ENCODE results near the gene CTXN1. TPM values are rescaled to one million over a fixed set of nuclear protein-coding genes. Genes with fewer than 3 reads are reported as not detected.

The CTXN1 gene
- total RNA-seq, 1 donor from 2014 or later: 55.9 TPM

DNA sequence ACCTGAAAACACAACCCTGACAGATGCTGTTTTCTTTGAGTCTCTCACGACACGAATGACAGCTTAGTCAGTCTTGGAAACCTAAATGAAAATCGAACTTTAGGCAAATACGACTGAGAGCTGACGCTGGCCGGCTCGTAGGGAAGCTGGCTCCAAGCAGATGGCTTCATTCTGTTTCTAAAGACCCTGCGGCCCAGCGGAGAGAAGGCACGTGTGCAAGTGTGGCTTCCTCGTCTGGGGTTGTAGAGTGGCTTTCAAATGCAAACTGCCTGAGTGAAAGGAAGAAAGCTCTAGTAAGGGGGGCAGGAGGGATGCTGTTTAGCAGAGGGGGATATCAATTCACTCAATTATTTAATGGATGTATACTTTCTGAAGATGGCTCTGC is 43.6 kb upstream of the CTXN1 start:
- H3K4me1 ChIP-seq (ENCODE audit: insufficient read depth, low read length): no peaks in the 10 kb centered on the region
- no peak for FAIRE-seq
- H3K4me3 Mint-ChIP-seq (ENCODE audit: unreplicated experiment): no peak overlapping the region
- TF ChIP-seq, protein P1, sequence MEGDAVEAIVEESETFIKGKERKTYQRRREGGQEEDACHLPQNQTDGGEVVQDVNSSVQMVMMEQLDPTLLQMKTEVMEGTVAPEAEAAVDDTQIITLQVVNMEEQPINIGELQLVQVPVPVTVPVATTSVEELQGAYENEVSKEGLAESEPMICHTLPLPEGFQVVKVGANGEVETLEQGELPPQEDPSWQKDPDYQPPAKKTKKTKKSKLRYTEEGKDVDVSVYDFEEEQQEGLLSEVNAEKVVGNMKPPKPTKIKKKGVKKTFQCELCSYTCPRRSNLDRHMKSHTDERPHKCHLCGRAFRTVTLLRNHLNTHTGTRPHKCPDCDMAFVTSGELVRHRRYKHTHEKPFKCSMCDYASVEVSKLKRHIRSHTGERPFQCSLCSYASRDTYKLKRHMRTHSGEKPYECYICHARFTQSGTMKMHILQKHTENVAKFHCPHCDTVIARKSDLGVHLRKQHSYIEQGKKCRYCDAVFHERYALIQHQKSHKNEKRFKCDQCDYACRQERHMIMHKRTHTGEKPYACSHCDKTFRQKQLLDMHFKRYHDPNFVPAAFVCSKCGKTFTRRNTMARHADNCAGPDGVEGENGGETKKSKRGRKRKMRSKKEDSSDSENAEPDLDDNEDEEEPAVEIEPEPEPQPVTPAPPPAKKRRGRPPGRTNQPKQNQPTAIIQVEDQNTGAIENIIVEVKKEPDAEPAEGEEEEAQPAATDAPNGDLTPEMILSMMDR (IDR thresholded peaks at IDR 0.05; ENCODE audit: insufficient read depth, low read depth, low read length): no peak
- TF ChIP-seq EZH2 (IDR thresholded peaks at IDR 0.05; ENCODE audit: insufficient read depth, low read length): no peak
- H3K27ac ChIP-seq (ENCODE audit: low read depth, low read length): no peak overlapping the region
- H3K4me1 Mint-ChIP-seq (ENCODE audit: low read depth, unreplicated experiment): no peaks in the 10 kb centered on the region
- no peak overlapping the region for H3K4me2 ChIP-seq (ENCODE audit: low read length)
- no peak for DNase-seq (ENCODE audit: low read depth)
- peaks cover 20% of the 10 kb centered on the region for H3K36me3 Mint-ChIP-seq (ENCODE audit: low read depth, unreplicated experiment)
- no peaks in the 10 kb centered on the region for H3K27me3 ChIP-seq (ENCODE audit: insufficient read depth, low read length)
- H3K79me2 ChIP-seq (ENCODE audit: insufficient read depth, low read length): no peaks in the 10 kb centered on the region
- peaks cover 45% of the 10 kb centered on the region for H4K20me1 ChIP-seq (ENCODE audit: insufficient read depth, low read length)
- H3K9me3 ChIP-seq (ENCODE audit: insufficient read depth, low read depth, low read length): no peaks in the 10 kb centered on the region
- H3K27me3 Mint-ChIP-seq (ENCODE audit: low read depth, unreplicated experiment): no peaks in the 10 kb centered on the region
- no peaks in the 10 kb centered on the region for H3K9me3 Mint-ChIP-seq (ENCODE audit: unreplicated experiment)
- no peak overlapping the region for H3K27ac Mint-ChIP-seq (ENCODE audit: unreplicated experiment)
- no peak overlapping the region for H3K4me3 ChIP-seq (ENCODE audit: insufficient read depth, low read depth, low read length)
- no peak overlapping the region for H3K9ac ChIP-seq (ENCODE audit: low read length)
- H3K36me3 ChIP-seq (ENCODE audit: insufficient read depth, low read length): peaks cover 11% of the 10 kb centered on the region
- H2AFZ ChIP-seq (ENCODE audit: low read depth, low read length): no peak overlapping the region

DNA sequence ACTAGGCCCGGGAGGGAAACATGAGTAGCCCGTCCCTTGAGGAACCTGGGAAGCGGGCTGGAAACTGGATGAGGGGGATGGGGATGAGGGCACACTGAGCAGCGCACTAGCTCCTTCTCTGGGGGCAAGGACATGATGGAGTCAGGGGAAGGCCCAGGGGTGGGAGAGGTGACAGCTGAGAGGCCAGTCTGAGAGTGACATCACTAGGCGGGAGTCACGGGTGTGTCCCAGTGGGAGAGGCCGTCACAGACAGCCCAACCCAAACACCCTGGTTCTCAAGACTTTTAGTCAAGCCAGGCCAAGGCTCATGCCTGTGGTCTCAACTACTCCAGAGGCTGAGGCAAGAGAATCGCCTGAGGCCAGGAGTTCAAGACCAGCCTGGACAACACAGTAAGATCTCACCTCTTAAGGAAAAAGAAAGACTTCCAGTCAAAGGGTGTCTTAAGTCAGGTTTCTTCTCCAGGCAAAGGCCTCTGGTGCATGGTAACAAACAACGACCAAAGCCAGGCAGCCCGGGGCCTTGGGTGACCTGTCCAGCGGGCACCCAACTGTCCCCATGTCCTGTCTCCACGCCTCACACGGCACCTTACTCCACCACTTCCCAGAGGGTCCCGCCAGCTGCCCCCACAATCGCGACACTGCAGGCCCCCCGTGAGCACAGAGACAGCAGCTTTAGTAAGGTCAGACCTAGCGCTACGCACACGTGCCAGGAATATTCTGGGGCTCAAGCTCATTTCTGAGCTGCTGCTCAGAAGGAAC is 43.0 kb upstream of the CTXN1 start:
- H3K9me3 ChIP-seq (ENCODE audit: insufficient read depth, low read depth, low read length): no peaks in the 10 kb centered on the region
- no peak overlapping the region for H2AFZ ChIP-seq (ENCODE audit: low read depth, low read length)
- no peak overlapping the region for H3K4me3 ChIP-seq (ENCODE audit: insufficient read depth, low read depth, low read length)
- H4K20me1 ChIP-seq (ENCODE audit: insufficient read depth, low read length): peaks cover 41% of the 10 kb centered on the region
- H3K4me1 ChIP-seq (ENCODE audit: insufficient read depth, low read length): no peaks in the 10 kb centered on the region
- H3K27me3 ChIP-seq (ENCODE audit: insufficient read depth, low read length): no peaks in the 10 kb centered on the region
- no peaks in the 10 kb centered on the region for H3K9me3 Mint-ChIP-seq (ENCODE audit: unreplicated experiment)
- H3K36me3 ChIP-seq (ENCODE audit: insufficient read depth, low read length): peaks cover 14% of the 10 kb centered on the region
- no peaks in the 10 kb centered on the region for H3K27me3 Mint-ChIP-seq (ENCODE audit: low read depth, unreplicated experiment)
- no peaks in the 10 kb centered on the region for H3K4me1 Mint-ChIP-seq (ENCODE audit: low read depth, unreplicated experiment)
- no peak overlapping the region for H3K4me3 Mint-ChIP-seq (ENCODE audit: unreplicated experiment)
- H3K79me2 ChIP-seq (ENCODE audit: insufficient read depth, low read length): no peaks in the 10 kb centered on the region
- no peak overlapping the region for H3K9ac ChIP-seq (ENCODE audit: low read length)
- TF ChIP-seq, protein P1 (IDR thresholded peaks at IDR 0.05; ENCODE audit: insufficient read depth, low read depth, low read length): no peak
- no peak for TF ChIP-seq EZH2 (IDR thresholded peaks at IDR 0.05; ENCODE audit: insufficient read depth, low read length)
- no peak overlapping the region for H3K27ac Mint-ChIP-seq (ENCODE audit: unreplicated experiment)
- no peak overlapping the region for H3K4me2 ChIP-seq (ENCODE audit: low read length)
- H3K36me3 Mint-ChIP-seq (ENCODE audit: low read depth, unreplicated experiment): peaks cover 19% of the 10 kb centered on the region
- DNase-seq (ENCODE audit: low read depth) (no peak), FAIRE-seq (no peak)
- no peak overlapping the region for H3K27ac ChIP-seq (ENCODE audit: low read depth, low read length)
